GM10266 (cell line): ENCODE data around the gene FERMT1.

Experiments
- DNase-seq: peaks from one replicate; pipeline ENCODE4 v3.0.0; 2012; ENCODE audit errors: extremely low spot score
- TF ChIP-seq, protein P1 (sequence below): IDR thresholded peaks from 2 replicates; pipeline ENCODE4 v1.5.1; 2012; ENCODE audit warnings: mild to moderate bottlenecking, low read depth; ENCODE audit not compliant: control insufficient read depth, insufficient read depth; ENCODE audit errors: missing control alignments

Gene FERMT1

DNA sequence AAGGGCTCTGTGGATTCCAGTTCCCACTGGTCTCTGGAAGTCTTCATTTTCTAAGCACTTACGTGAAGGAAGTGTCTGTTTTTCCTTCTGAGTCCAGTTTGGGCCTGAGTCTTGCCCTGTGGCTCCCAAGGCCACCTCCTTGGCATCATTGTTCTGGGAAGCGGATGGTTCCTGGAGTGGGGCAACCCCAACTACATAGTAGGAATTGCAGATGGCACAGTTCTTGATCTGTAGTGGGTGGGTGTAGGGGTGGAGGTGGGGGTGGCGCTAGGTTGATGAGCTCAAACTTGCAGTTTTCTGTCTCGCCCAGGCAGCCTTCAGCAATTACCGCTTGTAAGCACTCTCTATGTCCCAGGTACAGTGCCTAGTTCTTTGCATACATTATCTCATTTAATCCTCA lies 7.2 kb upstream of the FERMT1 start:
- TF ChIP-seq, protein P1, sequence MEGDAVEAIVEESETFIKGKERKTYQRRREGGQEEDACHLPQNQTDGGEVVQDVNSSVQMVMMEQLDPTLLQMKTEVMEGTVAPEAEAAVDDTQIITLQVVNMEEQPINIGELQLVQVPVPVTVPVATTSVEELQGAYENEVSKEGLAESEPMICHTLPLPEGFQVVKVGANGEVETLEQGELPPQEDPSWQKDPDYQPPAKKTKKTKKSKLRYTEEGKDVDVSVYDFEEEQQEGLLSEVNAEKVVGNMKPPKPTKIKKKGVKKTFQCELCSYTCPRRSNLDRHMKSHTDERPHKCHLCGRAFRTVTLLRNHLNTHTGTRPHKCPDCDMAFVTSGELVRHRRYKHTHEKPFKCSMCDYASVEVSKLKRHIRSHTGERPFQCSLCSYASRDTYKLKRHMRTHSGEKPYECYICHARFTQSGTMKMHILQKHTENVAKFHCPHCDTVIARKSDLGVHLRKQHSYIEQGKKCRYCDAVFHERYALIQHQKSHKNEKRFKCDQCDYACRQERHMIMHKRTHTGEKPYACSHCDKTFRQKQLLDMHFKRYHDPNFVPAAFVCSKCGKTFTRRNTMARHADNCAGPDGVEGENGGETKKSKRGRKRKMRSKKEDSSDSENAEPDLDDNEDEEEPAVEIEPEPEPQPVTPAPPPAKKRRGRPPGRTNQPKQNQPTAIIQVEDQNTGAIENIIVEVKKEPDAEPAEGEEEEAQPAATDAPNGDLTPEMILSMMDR = no peak

DNA sequence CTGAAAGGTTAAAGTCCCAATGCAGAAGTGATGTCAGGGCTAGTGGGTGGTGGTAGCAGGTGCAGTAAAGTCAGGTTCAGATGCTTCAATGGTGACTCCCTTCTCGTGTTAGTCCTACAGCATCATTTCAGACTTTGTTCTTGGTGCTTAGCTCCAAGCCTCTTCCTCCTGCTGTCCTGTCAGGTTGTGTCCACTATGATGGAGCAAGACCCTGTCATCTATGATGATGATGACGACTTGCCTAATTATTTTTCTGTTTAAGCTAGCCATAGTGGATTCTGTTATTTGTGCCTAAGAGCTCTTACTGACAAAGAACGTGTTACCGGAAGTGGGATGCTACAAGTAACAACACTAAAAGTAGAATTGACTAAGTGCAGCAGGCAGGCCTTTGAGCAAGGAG lies 5.0 kb upstream of the FERMT1 start:
- no peak for DNase-seq
- TF ChIP-seq, protein P1 = no peak

More for the DNA sequence above, 7.2 kb upstream of the FERMT1 start:
- no peak for DNase-seq

DNA sequence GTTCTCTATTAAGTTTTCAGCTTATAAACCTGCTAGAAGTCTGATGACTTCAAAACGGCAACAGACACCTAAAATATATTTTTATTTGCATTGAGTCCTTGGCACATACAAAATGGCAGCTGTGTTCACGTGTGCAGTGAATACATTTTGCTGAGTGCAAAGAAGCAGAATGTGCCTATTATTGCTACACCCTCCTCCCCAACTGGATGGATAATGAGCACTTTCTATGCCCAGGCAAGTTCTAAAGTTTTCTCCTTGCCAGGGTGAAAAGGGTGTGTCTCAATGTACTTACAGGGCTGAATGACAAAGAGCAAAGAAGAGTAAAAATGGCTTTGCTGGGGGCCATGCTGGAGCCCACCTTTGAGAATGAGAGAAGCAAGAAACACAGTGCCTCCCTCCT lies 4.0 kb upstream of the FERMT1 start:
- DNase-seq = no peak
- TF ChIP-seq, protein P1 = no peak

DNA sequence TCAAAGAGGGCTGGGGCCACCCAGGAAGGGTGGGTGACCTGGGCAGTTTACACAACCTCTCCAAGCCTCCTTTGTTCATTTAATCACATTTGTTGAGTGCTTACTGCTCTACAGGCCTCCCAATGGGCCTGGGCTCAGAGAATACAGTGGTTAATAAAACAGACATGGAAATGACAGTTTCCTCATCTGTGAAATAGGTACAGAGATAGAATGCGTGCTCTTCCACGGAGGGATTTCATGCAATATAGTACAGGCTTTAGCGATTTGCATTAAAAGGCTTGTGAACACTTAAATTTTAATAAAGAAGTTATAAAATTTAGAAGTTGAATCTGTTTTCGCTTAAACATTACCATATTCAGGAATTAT lies 802 bp upstream of the FERMT1 start:
- no peak for DNase-seq
- TF ChIP-seq, protein P1 = no peak

DNA sequence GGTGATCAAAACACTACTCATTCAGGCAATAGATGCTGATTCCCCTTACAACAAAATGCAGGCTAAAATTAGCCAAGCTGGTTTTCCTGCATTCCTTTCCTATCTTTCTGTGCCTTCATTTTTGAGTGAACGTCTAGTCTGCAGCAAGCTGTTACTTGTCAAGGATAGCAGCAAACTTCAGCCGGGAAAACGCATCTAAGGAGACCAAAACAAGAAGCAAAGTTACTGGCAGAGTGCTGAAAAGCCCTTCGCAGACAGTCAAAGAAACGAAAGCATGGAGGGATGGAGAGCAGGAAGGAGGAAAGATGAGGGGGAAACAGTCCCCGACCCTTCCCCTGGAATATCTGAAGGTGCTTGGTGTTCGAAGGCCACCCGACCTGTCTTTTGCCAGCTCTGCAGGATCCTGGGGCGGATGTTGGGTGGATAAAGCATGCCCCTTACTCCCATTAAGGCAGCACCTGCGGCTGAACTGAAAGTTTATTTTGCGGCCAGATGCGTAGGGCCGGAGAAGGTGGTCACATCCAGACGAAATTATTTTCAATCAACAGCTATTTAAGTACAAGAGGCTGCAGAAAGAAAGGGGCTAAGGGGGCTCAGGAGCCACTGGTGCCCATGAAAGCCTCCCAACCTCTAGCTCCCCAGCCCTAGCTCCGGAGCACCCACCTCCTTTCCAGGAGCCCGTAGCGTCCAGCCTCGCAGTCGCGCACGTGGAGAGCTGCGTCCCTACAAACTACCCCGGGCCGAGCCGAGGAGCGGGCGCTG lies 538 bp downstream of the FERMT1 start:
- TF ChIP-seq, protein P1 = no peak

DNA sequence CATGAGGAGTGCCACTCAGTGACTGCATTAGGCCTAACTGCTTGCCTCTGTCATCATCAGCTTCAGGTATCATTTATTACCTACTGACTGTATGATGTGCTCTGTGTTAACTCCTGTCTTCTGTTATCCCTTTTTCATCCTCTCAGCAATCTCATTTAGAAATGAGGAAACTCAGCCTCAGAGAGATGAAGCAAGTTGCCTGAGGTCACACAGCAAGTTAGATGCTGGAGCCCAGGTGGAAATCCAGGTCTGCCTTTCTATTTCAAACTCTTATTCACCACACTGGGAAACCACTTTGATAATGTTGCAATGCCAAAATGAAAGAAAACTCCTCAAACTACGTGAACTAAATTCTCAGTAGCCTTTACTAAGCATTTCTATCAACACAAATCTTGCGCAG lies 1.3 kb downstream of the FERMT1 start:
- TF ChIP-seq, protein P1 = no peak
- no peak for DNase-seq

More for the DNA sequence above, 538 bp downstream of the FERMT1 start:
- DNase-seq = no peak

DNA sequence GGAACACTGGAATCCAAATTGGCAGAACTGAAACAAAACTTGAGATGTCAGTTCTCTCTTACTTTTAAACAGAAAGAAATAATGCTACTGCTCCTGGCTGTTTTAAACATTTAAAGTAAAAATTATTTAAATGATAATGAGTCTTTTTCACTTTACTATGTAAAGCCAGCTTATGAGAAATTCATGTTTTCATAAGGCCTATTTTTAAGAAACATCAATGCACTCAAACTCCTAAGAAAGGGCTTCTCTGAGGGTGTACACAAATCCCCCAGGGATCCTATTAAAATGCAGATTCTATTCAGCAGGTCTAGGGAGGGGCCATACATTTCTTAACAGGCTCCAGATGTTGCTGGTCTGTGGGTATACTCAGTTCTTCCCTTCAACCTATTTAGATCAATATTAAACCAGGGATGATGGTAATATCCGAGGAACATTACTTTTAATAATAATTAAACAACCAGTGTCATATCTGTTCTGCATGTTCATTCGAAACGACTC lies 2.3 kb downstream of the FERMT1 start:
- TF ChIP-seq, protein P1 = no peak
- DNase-seq = no peak
